Measurements from ENCODE around the gene CCDC86.

The CCDC86 gene

GRCh38 chr11:60868682-60869450, 27.0 kb downstream of the CCDC86 start:
- DNase-seq (ENCODE audit: low read depth): no peak

GRCh38 chr11:60869451-60869825, 27.5 kb downstream of the CCDC86 start:
- no peak for DNase-seq (ENCODE audit: low read depth)

- DNase-seq (ENCODE audit: low read depth): no peak
Observed at GRCh38 chr11:60870276-60870675, 28.4 kb downstream of the CCDC86 start.

DNA sequence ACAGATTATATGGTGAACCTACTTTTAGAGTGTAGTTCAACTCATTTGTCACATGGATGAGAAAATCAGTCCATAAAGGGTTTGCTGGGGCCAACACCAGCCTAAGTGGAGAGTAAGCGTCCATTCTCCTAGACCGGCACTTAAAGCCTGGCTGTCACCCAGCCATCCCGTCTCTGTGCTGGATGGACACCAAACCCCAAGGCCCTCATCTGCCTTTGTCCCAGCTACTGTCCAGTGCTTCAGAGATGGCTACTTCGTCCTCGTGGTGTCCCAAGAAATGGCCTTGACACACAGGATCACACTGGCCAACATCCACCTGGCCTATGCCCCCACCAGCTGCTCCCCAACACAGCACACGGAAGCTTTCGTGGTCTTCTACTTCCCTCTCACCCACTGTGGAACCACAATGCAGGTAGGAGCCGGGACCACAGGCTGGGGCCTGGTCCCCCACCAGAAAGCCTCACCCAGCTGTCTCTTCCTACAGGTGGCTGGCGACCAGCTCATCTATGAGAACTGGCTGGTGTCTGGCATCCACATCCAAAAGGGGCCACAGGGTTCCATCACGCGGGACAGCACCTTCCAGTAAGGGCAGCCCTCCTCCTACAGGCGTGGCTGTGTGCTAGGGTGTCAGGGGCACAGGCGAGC, 28.9 kb downstream of the CCDC86 start:
- DNase-seq (ENCODE audit: low read depth): no peak

DNA sequence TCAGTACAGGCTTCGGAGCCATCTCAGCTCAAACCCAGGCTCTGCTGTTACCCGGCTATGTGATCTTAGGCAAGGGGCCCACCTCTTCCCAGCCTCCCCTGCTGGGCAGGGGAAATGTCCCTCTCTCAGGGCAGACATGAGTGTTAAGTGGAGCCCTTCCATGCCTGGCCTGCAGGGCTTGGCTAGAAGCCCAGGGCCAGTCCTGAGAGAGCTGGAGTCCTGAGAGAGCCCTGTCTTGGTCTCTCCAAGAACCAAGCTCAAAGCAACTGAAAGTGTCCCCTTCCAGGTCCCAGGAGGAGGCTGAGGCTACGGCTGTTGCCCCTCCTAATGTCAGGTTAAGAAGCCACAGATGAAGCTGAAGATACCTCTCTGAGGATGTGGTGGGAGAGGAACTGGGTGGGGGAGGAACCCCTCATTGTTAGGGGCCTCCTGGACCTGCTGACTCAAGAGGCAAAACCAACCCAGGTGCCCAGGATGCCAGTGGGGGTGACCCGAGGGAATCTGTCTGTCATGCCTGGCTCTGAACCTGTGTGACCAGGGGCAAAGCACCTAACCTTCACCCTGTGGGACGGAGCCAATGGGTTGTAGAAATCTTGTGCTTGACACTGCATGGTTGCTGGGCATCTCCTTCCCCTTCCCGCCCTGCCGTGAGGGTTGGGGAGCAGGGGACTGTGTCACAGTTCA, 29.6 kb downstream of the CCDC86 start:
- DNase-seq (ENCODE audit: low read depth): no peak

- no peak for DNase-seq (ENCODE audit: low read depth)
Observed at GRCh38 chr11:60872124-60872960, 30.4 kb downstream of the CCDC86 start.

DNA sequence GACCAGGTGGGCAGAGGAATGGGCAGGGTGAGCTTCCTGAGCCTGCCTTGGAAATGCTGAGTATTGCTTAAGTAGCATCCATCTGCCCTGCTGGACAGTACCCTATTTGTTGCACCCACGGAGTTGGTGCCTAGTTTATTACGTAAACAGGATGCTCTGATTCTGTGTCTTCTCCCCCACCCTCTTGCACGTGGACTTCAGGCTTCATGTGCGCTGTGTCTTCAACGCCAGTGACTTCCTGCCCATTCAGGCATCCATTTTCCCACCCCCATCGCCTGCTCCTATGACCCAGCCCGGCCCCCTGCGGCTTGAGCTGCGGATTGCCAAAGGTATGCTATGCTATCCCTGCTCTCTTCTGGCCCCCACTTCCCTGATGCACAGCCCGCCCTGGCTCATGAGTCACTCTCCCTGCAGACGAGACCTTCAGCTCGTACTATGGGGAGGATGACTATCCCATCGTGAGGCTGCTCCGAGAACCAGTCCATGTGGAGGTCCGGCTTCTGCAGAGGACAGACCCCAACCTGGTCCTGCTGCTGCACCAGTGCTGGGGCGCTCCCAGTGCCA, 31.1 kb downstream of the CCDC86 start:
- DNase-seq (ENCODE audit: low read depth): no peak

DNA sequence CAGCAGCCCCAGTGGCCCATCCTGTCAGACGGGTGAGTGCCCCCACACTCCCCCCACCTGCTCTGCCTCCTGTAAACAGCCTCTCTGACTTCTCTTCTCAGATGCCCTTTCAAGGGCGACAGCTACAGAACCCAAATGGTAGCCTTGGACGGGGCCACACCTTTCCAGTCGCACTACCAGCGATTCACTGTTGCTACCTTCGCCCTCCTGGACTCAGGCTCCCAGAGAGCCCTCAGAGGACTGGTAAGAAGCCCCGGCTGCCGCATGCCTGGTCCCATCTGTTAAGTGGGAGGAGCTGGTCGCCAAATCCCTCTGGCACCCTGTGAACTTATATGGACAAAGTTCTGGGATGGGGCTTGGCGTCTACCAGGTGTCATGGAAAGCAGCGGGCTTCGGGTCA, 31.6 kb downstream of the CCDC86 start:
- DNase-seq (ENCODE audit: low read depth): no peak

- DNase-seq (ENCODE audit: low read depth): no peak
Observed at GRCh38 chr11:60874421-60875365, 32.8 kb downstream of the CCDC86 start.

DNA sequence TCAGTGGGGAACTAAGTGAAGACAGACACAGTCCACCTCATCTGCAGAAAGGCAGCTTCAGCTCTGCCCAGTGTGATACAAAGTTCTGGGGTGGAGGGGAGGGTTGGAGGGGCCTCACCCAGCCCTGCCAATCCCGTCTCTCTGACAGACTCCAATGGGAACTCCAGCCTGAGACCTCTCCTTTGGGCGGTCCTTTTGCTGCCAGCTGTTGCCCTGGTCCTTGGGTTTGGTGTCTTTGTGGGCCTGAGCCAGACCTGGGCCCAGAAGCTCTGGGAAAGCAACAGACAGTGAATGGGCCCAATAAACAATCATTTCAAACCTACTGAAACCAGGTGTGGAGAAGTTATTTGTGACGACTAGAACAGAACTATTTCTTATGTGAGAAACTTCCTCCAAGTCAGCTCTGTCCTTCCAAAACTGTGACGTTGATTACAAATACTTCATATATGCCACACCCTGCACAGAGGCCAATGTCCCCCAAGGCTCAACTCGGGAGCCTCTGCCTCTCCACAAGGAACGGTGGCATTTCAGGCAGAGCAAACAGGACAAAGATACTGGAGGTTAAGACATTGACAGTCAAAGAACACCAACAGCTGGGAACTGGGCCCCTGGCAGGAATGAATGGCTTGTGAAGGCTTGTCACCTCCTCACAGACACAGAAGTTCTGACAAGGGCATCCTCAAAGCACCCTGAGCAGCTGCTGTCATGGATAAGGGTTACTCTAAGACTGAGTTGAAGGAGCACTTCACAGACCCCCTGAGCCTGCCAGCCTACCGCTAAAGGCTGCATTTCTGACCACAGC, 33.7 kb downstream of the CCDC86 start:
- no peak for DNase-seq (ENCODE audit: low read depth)

DNA sequence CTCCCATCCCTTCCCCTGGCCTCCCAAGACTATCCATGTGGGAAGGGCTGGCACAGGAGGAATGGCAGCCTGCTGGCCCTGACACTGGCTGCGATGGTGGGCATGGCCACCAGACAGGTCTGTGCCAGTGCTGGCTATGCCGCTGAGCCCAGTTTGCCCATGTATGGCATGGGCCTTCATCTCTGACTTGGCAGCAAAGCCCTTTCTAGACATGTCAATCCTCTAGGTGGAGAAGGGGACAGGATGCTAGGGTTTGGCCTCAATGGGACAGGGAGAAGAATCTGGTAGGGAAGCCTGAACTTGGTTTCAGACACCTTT, 34.2 kb downstream of the CCDC86 start:
- no peak for DNase-seq (ENCODE audit: low read depth)

DNA sequence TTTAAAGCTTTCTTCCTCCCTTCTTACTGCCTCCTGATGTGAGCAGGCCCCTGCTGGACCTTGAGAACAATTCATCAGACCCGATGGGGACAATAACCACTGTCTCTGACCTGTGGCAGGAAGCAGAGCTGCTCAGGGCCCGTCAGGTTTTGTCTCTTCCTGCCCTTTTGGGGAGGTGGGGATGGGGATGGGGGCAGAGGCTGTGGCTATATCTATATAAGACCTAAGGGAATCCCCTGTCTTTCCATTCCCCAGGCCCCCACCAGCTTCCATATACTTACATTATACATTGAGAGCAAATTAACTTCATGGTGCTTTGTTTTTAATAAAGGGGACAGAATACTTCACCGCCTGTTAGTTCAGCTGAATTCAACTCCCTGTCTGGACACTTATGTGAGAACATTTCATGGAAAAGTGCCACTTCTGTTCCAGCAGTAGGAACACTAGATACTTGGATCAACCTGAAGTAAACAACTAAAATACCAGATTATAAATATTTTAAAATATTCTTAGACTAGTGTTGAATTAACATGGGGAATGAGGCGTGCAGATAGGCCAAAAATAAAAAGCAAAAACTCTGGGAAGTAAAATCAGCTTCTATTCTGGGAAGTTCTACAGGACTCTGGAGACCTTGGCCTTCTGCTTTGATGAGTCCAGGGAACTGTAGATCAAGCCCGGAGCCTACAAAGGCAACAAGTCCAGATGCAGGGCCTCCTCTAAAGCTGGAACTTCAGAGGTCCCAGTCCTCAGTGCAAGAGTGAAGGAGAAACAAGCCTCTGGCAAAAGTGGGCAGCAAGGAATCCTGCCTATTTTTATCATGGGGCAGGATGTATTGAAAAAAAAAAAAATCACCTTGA, 36.6 kb downstream of the CCDC86 start:
- DNase-seq (ENCODE audit: low read depth): no peak

- no peak for DNase-seq (ENCODE audit: low read depth)
Observed at GRCh38 chr11:60879104-60879503, 37.2 kb downstream of the CCDC86 start.

- DNase-seq (ENCODE audit: low read depth): no peak
Observed at GRCh38 chr11:60879971-60880588, 38.2 kb downstream of the CCDC86 start.

DNA sequence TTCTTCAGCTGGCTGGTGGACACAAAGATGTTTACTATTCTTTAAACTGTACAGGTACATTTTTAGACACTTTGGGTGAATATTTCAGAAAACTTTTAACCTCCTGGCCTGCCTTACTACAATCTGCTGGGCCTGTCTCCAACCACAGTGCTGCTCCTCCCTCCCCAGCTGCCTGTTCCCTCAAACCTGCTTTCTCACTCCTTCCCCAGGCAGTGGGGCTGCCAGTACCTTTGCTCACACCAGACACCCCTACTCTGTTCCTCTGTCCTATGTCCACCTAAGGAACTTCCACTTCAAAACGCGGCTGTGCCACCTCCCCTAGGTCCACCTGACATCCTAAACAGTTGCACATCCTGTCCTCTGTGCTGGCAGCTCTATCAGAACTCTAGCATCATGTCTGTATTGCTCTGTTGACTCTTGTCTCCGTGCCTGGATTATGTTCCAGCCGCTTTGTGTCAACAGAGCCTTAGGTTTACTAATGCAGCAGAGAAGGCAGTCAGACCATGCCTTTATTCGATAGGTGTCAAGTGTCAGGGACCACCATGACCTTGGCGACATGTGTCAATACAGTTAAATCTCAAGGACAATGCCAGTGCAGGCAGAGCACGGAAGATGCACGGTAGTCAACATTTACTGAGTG, 38.9 kb downstream of the CCDC86 start:
- DNase-seq (ENCODE audit: low read depth): no peak

DNA sequence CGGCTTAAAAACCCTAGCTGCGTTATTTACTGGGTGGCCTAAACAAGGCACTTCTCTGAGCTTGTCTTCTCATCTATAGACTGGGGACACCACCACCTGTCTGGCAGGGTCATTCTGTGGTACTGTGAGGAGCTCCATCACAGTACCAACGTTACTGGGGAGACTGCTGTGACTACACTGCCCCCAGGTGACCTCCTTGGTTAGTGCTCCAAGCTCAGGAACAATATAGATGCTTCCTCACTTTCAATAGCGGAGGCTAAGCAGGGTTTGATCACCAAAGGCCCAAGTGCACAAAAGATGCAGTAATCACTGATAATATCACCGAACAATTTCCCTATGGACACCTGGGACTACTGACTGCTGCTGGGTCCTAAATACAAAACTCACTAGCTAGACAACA, 45.6 kb downstream of the CCDC86 start:
- no peak for DNase-seq (ENCODE audit: low read depth)

DNA sequence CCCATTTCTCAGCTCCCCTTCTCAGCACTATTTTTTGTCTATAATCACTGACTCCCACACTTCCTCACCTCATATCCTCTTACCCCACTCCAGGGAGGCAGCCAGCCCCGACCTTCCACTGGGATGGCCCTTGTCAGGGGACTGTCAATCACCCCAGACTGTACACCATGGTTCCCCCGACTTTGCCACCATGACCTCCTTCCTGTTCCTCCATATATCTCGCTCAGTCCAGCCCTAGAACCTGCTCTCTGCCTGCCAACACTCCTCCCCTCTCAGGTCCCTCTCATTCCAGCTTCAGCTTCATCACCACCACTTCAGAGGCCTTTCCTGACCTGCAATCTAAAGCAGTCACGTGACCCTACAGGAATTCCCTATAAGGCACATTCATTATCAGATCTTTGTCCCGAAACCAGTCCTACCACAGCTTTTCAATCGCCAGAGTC, 48.0 kb downstream of the CCDC86 start:
- no peak for DNase-seq (ENCODE audit: low read depth)

DNA sequence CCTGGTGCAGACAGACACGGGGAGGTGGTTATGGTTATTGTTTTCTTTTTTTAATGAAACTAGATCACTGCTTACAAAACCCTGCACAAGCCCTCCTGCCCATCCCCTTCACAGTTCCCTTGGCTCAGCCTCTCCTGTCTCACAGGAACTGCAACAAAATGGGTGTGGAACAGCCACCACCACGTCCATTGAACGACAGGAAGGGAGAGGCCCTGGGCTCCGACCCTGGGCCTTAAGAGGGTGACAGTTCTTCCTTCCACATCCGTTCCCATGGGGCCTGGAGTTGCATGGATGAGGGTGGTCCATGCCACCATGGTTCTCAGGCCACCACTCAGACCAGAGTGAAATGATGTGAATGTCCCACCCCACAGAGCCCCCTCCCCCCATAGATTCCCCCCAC, 48.8 kb downstream of the CCDC86 start:
- no peak for DNase-seq (ENCODE audit: low read depth)
